ENCODE measurements around the gene PMEPA1.

PMEPA1 gene

DNA sequence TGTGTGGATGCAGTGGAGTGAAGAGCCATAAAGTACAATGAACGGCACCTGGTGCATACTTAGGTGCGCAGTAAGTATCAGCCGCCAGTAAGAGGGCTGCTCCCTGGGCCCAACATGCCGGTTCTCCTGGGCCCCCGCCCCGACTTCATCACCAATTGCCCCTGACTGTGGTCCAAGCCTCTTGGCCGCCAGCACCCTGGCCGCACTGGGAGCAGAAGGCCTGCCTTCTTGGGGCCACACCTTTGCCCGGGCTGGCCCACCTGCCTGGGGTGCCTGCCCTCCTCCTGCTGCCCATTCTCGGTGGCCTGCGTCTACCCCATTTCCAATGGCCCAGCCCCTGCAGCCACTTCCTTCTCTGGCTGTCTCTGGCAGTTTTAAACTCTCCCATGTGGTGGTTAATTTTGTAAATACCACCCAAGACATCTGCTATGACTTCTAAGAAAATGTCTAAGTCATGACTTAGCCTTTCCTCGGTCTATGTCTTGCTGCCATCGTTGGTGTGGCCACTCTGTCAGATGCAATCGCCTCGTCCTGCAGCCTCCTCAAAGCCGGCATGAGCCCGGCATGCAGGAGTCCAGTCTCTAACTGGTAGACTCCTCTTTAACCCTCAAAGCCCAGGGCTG, 36.8 kb downstream of the PMEPA1 start:
- ChIA-PET POLR2A (no interaction called here), CTCF (no interaction called here)
- DNase-seq (ENCODE audit: extremely low spot score): no peak
- TF ChIP-seq BHLHE40 (IDR thresholded peaks at IDR 0.05; ENCODE audit: borderline replicate concordance) (no peak), FOXK2 (IDR thresholded peaks at IDR 0.05) (no peak), NFRKB (IDR thresholded peaks at IDR 0.05) (no peak), L3MBTL2 (conservative IDR thresholded peaks at IDR 0.05) (no peak)

DNA sequence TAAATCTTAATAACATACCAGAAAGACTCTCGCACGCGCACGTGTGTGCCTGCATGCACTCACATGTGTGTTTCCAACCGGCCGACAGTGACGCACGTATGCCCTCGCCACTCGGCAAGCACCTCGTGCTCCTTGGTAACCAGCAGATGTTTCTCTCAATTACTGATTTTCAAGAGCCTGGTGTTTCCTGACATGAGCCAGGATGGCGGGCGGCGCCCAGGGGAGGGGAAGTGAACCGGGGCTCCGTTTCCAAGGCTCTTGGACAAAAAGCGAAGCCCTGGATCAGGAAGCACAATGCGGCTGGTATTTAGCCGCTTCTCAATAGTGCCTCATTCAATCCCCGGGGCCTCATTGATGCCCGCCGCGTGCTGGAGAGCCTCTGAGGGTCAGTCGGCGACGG, 37.7 kb downstream of the PMEPA1 start:
- CTCF ChIA-PET: no interaction called here
- TF ChIP-seq L3MBTL2 (conservative IDR thresholded peaks at IDR 0.05) (no peak), ARNT (IDR thresholded peaks at IDR 0.05) (no peak), BHLHE40 (IDR thresholded peaks at IDR 0.05; ENCODE audit: borderline replicate concordance) (no peak), LEF1 (IDR thresholded peaks at IDR 0.05; ENCODE audit: borderline replicate concordance) (no peak), SP1 (IDR thresholded peaks at IDR 0.05) (no peak), FOXK2 (IDR thresholded peaks at IDR 0.05) (no peak), FOXM1 (IDR thresholded peaks at IDR 0.05; ENCODE audit: borderline replicate concordance) (no peak), TARDBP (IDR thresholded peaks at IDR 0.05) (no peak), ELF4 (IDR thresholded peaks at IDR 0.05) (no peak), SUZ12 (IDR thresholded peaks at IDR 0.05) (no peak), NFRKB (IDR thresholded peaks at IDR 0.05) (no peak), CTBP1 (IDR thresholded peaks at IDR 0.05; ENCODE audit: borderline replicate concordance) (no peak)
- POLR2A ChIA-PET: no interaction called here
- no peak for DNase-seq (ENCODE audit: extremely low spot score)

DNA sequence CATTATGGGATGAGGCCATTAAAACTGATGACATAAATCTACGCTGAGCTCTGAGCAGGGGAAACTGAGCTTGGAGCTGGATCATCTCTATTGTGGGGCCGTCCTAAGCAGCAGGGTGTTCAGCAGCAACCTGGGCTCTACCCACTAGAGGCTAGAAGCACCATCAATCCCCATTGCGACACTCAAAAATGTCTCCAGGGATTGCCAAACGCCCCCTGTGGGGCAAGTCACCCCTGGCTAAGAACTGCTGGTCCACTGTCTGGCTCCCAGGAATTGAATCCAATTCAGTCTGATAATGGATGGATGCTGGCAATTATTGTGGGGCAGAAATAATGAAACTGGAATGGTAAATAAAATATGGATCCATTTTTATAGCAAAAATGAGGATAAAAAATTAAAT, 38.2 kb downstream of the PMEPA1 start:
- ChIA-PET POLR2A (no interaction called here), CTCF (no interaction called here)
- no peak for DNase-seq (ENCODE audit: extremely low spot score)
- no peak for TF ChIP-seq LEF1 (IDR thresholded peaks at IDR 0.05; ENCODE audit: borderline replicate concordance)
- TF ChIP-seq ELF4 (IDR thresholded peaks at IDR 0.05): no peak
- no peak for TF ChIP-seq L3MBTL2 (conservative IDR thresholded peaks at IDR 0.05)
- no peak for TF ChIP-seq HDGF (IDR thresholded peaks at IDR 0.05; ENCODE audit: borderline replicate concordance)
- TF ChIP-seq TARDBP (IDR thresholded peaks at IDR 0.05): no peak
- no peak for TF ChIP-seq FOXM1 (IDR thresholded peaks at IDR 0.05; ENCODE audit: borderline replicate concordance)
- no peak for TF ChIP-seq NFRKB (IDR thresholded peaks at IDR 0.05)
- no peak for TF ChIP-seq SP1 (IDR thresholded peaks at IDR 0.05)
- TF ChIP-seq FOXK2 (IDR thresholded peaks at IDR 0.05): no peak
- TF ChIP-seq FOXA1 (IDR thresholded peaks at IDR 0.05): no peak
- no peak for TF ChIP-seq CTBP1 (IDR thresholded peaks at IDR 0.05; ENCODE audit: borderline replicate concordance)
- TF ChIP-seq BHLHE40 (IDR thresholded peaks at IDR 0.05; ENCODE audit: borderline replicate concordance): no peak
- TF ChIP-seq, protein P1, sequence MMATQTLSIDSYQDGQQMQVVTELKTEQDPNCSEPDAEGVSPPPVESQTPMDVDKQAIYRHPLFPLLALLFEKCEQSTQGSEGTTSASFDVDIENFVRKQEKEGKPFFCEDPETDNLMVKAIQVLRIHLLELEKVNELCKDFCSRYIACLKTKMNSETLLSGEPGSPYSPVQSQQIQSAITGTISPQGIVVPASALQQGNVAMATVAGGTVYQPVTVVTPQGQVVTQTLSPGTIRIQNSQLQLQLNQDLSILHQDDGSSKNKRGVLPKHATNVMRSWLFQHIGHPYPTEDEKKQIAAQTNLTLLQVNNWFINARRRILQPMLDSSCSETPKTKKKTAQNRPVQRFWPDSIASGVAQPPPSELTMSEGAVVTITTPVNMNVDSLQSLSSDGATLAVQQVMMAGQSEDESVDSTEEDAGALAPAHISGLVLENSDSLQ (IDR thresholded peaks at IDR 0.05): no peak
- no peak for TF ChIP-seq ZNF384 (IDR thresholded peaks at IDR 0.05)
- TF ChIP-seq ARNT (IDR thresholded peaks at IDR 0.05): no peak
- TF ChIP-seq SUZ12 (IDR thresholded peaks at IDR 0.05): no peak

DNA sequence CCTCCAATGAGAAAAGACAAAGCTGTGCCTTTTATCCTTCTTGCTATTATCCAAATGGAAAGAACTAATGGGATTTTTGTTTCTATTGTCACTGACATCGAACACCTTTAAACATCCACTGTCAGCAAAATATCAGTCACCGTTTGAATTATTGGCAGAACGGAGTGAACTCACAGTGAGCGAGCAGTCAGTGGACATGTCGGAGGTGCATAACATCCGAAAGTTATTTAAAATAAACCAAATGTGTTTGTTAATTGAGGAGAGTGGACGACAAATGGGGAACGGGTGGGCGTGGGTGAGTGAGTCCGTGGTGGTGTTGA, 38.8 kb downstream of the PMEPA1 start:
- CTCF ChIA-PET: no interaction called here

DNA sequence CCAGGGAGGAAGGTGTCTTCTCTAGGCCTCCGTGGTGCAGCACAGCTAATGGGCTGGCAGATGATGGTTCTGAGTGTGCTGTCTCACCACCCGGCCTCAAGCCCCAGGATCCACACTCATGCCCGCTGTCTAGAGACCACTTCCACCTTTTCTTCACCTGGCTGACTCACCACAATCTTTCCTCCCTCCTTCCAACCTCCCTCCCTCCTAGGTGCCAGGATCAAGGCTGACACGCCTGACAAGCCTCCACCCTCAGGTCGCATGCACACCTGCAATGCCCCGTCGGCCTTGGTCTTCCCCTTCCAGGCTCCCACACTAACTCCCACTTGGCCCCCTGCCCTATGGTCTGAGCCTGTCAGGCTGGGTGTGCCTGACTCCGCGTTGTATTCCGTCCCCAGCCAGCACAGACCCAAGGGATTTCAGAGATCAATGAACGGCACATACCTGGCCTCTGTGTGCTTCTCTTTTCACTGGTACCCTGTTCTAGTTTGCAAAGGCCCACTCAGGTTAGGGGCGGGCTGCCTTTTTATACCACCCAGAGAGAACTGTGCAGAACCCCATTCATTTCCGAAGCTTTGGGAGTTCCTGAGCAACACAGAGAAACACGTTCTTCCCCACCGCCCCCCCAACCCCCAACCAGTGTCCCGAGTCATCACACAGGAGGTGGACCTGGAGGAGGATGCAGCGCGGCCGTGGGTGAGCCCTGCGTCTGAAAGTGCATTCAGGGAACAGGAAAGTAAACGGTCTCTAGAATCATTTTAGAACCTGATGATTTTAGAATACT, 39.3 kb downstream of the PMEPA1 start:
- POLR2A ChIA-PET: no interaction called here
- DNase-seq (ENCODE audit: extremely low spot score): no peak
- CTCF ChIA-PET: no interaction called here
- no peak for TF ChIP-seq LEF1 (IDR thresholded peaks at IDR 0.05; ENCODE audit: borderline replicate concordance)
- TF ChIP-seq SUZ12 (IDR thresholded peaks at IDR 0.05): no peak
- no peak for TF ChIP-seq L3MBTL2 (conservative IDR thresholded peaks at IDR 0.05)
- TF ChIP-seq TARDBP (IDR thresholded peaks at IDR 0.05): no peak
- TF ChIP-seq CTBP1 (IDR thresholded peaks at IDR 0.05; ENCODE audit: borderline replicate concordance): no peak
- TF ChIP-seq HDGF (IDR thresholded peaks at IDR 0.05; ENCODE audit: borderline replicate concordance): no peak
- no peak for TF ChIP-seq ZNF384 (IDR thresholded peaks at IDR 0.05)
- TF ChIP-seq SP1 (IDR thresholded peaks at IDR 0.05): no peak
- no peak for TF ChIP-seq NFRKB (IDR thresholded peaks at IDR 0.05)
- TF ChIP-seq FOXA1 (IDR thresholded peaks at IDR 0.05): no peak
- no peak for TF ChIP-seq FOXM1 (IDR thresholded peaks at IDR 0.05; ENCODE audit: borderline replicate concordance)
- TF ChIP-seq, protein P1 (IDR thresholded peaks at IDR 0.05): no peak
- no peak for TF ChIP-seq FOXK2 (IDR thresholded peaks at IDR 0.05)
- no peak for TF ChIP-seq ARNT (IDR thresholded peaks at IDR 0.05)
- TF ChIP-seq ELF4 (IDR thresholded peaks at IDR 0.05): no peak
- TF ChIP-seq BHLHE40 (IDR thresholded peaks at IDR 0.05; ENCODE audit: borderline replicate concordance): no peak

More for the DNA sequence above, 38.8 kb downstream of the PMEPA1 start:
- TF ChIP-seq FOXA1 (IDR thresholded peaks at IDR 0.05) (no peak), NFRKB (IDR thresholded peaks at IDR 0.05) (no peak), HDGF (IDR thresholded peaks at IDR 0.05; ENCODE audit: borderline replicate concordance) (no peak), SUZ12 (IDR thresholded peaks at IDR 0.05) (no peak), FOXM1 (IDR thresholded peaks at IDR 0.05; ENCODE audit: borderline replicate concordance) (no peak), L3MBTL2 (conservative IDR thresholded peaks at IDR 0.05) (no peak), ELF4 (IDR thresholded peaks at IDR 0.05) (no peak), FOXK2 (IDR thresholded peaks at IDR 0.05) (no peak), ARNT (IDR thresholded peaks at IDR 0.05) (no peak)
- DNase-seq (ENCODE audit: extremely low spot score): no peak
- POLR2A ChIA-PET: no interaction called here

DNA sequence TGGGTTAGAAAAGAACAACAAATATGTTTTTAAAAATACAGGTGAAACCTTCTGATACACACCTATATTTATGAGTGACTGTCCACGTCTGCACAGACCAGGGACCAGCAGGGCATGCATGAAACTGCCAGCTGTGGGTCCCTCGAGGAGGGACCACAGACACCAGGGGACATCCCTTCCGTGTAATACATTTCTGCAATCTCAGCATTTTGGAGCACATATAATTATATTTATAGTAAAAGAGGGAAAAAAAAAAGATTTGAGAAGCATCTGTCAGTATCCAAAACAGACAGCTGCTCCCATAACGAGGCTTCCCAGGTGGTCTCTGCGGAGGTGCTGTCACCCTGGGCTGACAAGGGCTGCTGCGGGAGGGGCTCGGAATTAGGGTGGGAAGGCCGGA, 40.2 kb downstream of the PMEPA1 start:
- ChIA-PET POLR2A (no interaction called here), CTCF (no interaction called here)
- DNase-seq (ENCODE audit: extremely low spot score): no peak
- TF ChIP-seq ARNT (IDR thresholded peaks at IDR 0.05): no peak
- no peak for TF ChIP-seq ELF4 (IDR thresholded peaks at IDR 0.05)
- no peak for TF ChIP-seq ZNF384 (IDR thresholded peaks at IDR 0.05)
- no peak for TF ChIP-seq FOXK2 (IDR thresholded peaks at IDR 0.05)

Data from HEK293T (cell line).